ENCODE data around the gene ARMC6. TPM values are rescaled to one million over a fixed set of nuclear protein-coding genes. Genes with fewer than 3 reads are reported as not detected.

ARMC6 gene
- total RNA-seq, 1 donor from 2014 or later, result 27.0 TPM

DNA sequence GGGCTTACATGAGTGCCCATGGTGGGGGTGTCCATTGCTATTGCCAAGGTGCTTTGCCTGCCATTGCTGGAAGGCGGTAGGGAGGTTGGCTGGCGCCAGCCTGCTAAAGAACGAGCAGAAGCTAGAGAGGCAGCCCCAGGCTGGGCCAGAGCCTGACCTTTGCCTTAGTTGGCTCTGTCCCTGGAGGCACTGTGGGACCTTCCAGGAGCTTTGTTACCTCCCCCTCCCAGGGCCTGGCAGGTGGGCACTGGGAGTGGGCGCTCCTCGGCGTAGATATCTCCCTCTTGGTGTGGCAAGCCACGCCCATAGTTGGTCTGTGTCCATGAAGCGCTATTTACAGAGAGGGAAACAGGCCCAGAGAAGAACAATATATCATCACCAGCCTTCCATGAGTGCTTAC is 28.1 kb downstream of the ARMC6 start:
- peaks cover 2% of the 10 kb centered on the region for H3K36me3 Mint-ChIP-seq (ENCODE audit: unreplicated experiment)
- TF ChIP-seq, protein P1, sequence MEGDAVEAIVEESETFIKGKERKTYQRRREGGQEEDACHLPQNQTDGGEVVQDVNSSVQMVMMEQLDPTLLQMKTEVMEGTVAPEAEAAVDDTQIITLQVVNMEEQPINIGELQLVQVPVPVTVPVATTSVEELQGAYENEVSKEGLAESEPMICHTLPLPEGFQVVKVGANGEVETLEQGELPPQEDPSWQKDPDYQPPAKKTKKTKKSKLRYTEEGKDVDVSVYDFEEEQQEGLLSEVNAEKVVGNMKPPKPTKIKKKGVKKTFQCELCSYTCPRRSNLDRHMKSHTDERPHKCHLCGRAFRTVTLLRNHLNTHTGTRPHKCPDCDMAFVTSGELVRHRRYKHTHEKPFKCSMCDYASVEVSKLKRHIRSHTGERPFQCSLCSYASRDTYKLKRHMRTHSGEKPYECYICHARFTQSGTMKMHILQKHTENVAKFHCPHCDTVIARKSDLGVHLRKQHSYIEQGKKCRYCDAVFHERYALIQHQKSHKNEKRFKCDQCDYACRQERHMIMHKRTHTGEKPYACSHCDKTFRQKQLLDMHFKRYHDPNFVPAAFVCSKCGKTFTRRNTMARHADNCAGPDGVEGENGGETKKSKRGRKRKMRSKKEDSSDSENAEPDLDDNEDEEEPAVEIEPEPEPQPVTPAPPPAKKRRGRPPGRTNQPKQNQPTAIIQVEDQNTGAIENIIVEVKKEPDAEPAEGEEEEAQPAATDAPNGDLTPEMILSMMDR (IDR thresholded peaks at IDR 0.05), result no peak
- no peaks in the 10 kb centered on the region for H3K27me3 Mint-ChIP-seq (ENCODE audit: unreplicated experiment)
- H3K4me3 Mint-ChIP-seq (ENCODE audit: unreplicated experiment), result peak overlapping the region; percentile 4
- no peak overlapping the region for H3K27ac Mint-ChIP-seq (ENCODE audit: unreplicated experiment)
- no peaks in the 10 kb centered on the region for H3K9me3 Mint-ChIP-seq (ENCODE audit: unreplicated experiment)
- DNase-seq (ENCODE audit: extremely low spot score, unreplicated experiment), result no peak
- peaks cover 19% of the 10 kb centered on the region for H3K4me1 Mint-ChIP-seq (ENCODE audit: unreplicated experiment)

- H3K27me3 Mint-ChIP-seq (ENCODE audit: unreplicated experiment), result no peaks in the 10 kb centered on the region
- no peaks in the 10 kb centered on the region for H3K9me3 Mint-ChIP-seq (ENCODE audit: unreplicated experiment)
- peak overlapping the region; percentile 78 for H3K4me3 Mint-ChIP-seq (ENCODE audit: unreplicated experiment)
- peak overlapping the region; percentile 89 for H3K27ac Mint-ChIP-seq (ENCODE audit: unreplicated experiment)
- peaks cover 19% of the 10 kb centered on the region for H3K4me1 Mint-ChIP-seq (ENCODE audit: unreplicated experiment)
- no peak for DNase-seq (ENCODE audit: extremely low spot score, unreplicated experiment)
- TF ChIP-seq, protein P1 (IDR thresholded peaks at IDR 0.05), result no peak
- H3K36me3 Mint-ChIP-seq (ENCODE audit: unreplicated experiment), result peaks cover 2% of the 10 kb centered on the region
Observed at GRCh38 chr19:19062454-19063182, 29.2 kb downstream of the ARMC6 start.

DNA sequence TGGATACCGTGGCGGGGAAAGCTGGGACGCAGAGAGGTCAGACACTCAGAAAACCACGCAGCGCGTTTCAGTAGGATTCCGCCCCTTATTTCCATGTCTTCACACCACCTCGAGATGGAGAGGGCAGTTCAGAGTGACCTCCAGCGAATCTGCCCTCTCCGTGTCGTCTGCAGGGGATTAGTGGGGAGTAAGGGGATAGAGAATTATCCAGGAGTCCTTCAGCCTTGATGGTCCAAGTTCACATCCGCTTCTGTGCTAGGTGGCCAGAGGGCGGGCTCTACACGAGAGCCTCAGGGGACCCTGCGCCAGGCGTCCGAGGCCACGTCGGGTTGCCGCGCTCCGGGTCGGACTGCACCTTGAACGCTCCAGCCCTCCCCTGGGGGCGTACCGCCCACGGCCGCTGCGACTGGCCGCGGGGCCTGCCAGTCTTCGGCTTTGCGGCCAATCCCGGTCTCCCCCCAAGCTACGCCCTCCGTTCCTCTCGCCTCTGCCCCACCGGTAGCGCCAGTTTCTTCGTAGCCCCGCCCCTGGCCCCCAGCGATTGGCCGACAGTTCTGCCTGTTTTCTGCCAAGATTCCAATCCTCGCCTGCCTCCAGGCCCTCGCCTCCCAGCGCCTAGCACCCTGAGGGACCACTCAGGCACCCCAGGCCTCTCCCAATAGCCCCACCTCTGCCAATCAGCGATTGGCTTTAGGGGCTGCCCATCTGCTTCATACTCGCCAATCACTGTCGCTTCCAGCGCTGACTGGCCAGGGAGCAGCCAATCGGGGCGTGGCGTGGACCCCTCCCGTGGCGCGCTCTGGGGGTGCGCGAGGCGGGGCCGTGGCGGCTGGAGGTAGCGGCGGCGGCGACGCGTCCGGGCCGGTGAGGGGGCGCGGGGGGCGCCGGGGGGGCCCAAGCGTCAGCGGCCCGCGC is 30.0 kb downstream of the ARMC6 start, which contains the start of gene SLC25A42:
SLC25A42 (plus strand) TSS at position 812 of the 915 bp plus-strand sequence. CDS start 32,131 bp downstream, outside the sequence.
- Mint-ChIP-seq H3K9me3 (ENCODE audit: unreplicated experiment) (no peaks in the 10 kb centered on the region), H3K27ac (ENCODE audit: unreplicated experiment) (peak within 1 kb of the TSS; percentile 89), H3K27me3 (ENCODE audit: unreplicated experiment) (no peaks in the 10 kb centered on the region), H3K36me3 (ENCODE audit: unreplicated experiment) (peaks cover 3% of the 10 kb centered on the region), H3K4me3 (ENCODE audit: unreplicated experiment) (peak within 1 kb of the TSS; percentile 78), H3K4me1 (ENCODE audit: unreplicated experiment) (peaks cover 19% of the 10 kb centered on the region)
- TF ChIP-seq, protein P1 (IDR thresholded peaks at IDR 0.05), result no peak
- peak; percentile 100 for DNase-seq (ENCODE audit: extremely low spot score, unreplicated experiment)

GRCh38 chr19:19064098-19064722 is 30.8 kb downstream of the ARMC6 start:
- TF ChIP-seq, protein P1 (IDR thresholded peaks at IDR 0.05), result peak; percentile 36
- Mint-ChIP-seq H3K27me3 (ENCODE audit: unreplicated experiment) (no peaks in the 10 kb centered on the region), H3K4me3 (ENCODE audit: unreplicated experiment) (peak overlapping the region; percentile 78), H3K27ac (ENCODE audit: unreplicated experiment) (peak overlapping the region; percentile 35), H3K9me3 (ENCODE audit: unreplicated experiment) (no peaks in the 10 kb centered on the region), H3K36me3 (ENCODE audit: unreplicated experiment) (peaks cover 3% of the 10 kb centered on the region), H3K4me1 (ENCODE audit: unreplicated experiment) (peaks cover 19% of the 10 kb centered on the region)
- DNase-seq (ENCODE audit: extremely low spot score, unreplicated experiment), result no peak
